ENCODE results near the gene ERG28.
A peak's percentile ranks its signal among the peaks of the same experiment; 100 is the strongest.

ERG28 gene

DNA sequence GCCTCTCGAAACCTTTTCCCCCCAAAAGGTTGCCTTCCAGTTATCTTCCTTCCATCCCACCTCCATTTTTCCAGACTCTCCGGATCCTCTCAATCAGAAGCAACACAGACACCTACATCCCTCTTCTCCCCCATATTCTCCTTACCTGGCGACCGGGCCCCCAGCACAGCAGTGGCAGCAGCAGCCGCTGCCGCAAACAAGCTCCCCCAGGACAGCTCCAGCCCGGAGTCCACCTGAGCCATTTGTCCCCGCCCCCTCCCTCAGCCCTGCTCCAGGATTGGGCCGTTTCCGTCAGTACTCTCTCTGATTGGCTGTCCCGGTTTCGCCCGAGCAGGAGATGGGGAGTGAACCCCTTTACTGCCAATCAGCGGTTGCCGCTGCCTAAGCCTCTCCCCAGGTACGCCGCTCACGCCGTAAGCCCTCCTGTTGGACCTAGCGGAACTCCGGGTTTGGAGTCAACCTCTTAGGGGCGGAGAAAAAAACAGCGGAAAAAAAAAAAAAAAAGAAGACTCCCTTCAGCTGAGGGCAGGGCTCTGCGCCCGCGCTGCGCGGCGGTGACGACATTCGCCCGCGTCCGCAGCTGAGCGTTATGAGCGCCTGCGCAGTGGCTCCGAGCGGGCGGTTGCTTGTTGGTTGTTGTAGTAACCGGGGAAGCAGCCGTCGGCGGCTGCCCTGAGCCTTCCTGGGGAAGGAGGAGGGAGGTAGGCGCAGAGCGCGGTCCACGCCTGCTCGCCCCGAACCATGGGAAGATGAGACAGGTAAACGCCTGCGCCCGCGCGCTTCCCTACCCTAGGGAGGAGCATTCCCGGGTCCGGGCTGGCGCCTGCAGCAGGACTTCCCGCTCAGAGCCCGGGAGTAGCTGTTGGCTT is at the start of gene ERG28, which contains the start of gene TTLL5:
ERG28 (minus strand) TSS at position 247 of the 869 bp plus-strand sequence. CDS start 3,374 bp downstream, outside the sequence.
TTLL5 (plus strand) TSS at position 617 of the 869 bp plus-strand sequence. CDS start 1,904 bp downstream, outside the sequence.
- peak; percentile 99 for DNase-seq (ENCODE audit: low read depth)
- peak within 1 kb of the TSS; percentile 97 for H3K4me3 ChIP-seq (ENCODE audit: control insufficient read depth, low read depth, low read length)
- TF ChIP-seq CTCF (conservative IDR thresholded peaks at IDR 0.05; ENCODE audit: control insufficient read depth, insufficient read depth, low read depth, low read length), result no peak

DNA sequence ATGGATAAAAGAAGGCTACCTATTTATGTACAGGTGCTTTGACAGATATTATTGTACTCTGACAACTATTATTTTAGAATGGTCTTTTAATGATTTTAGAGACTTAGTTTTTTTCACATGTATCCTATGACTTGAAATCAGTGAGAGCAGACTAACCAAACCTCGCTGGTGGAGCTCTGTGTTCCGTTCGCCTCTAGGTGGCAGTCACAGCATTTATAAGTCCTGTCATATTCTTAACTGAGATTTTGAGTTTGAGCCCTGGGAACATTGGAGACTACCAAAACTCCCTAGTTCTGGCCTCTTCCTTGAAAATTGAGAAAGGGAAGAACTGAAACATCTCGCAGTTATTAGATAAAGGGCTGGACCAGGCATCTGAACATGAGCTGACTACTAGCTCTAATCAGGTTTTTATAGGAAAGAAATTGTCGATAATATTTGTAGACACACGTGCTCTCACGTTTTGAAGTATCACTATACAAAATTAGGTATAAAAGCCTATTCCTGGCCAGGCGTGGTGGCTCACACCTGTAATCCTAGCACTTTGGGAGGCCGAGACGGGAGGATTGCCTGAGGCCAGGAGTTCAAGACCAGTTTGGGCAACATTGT is 48.6 kb upstream of the ERG28 start:
- no peak overlapping the region for H3K4me3 ChIP-seq (ENCODE audit: control insufficient read depth, low read depth, low read length)
- TF ChIP-seq CTCF (conservative IDR thresholded peaks at IDR 0.05; ENCODE audit: control insufficient read depth, insufficient read depth, low read depth, low read length), result peak; percentile 78
- peak; percentile 85 for DNase-seq (ENCODE audit: low read depth)

GRCh38 chr14:75705014-75705413 is 44.3 kb upstream of the ERG28 start:
- DNase-seq (ENCODE audit: low read depth), result peak; percentile 31
- no peak for TF ChIP-seq CTCF (conservative IDR thresholded peaks at IDR 0.05; ENCODE audit: control insufficient read depth, insufficient read depth, low read depth, low read length)

DNA sequence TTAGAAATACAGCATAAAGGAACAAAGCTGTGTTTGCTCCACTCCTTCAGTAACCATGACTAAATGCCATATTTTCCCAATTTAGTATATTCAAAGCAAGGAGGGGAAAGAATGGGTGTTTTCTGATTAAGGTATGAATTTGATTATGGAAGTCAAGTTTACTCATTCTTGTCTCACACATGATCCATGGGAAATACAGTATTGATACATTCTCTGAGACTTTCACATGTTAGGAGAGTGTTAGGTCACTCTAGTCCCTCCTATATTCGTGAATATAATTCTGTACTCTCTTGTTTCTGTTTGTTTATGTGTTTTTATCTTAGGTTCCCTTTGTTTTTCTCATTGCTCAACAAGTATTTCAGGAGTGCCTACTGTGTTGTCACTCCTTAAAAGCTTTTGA is 42.8 kb upstream of the ERG28 start:
- no peak for DNase-seq (ENCODE audit: low read depth)
- no peak for TF ChIP-seq CTCF (conservative IDR thresholded peaks at IDR 0.05; ENCODE audit: control insufficient read depth, insufficient read depth, low read depth, low read length)
- no peak overlapping the region for H3K4me3 ChIP-seq (ENCODE audit: control insufficient read depth, low read depth, low read length)

More at GRCh38 chr14:75705014-75705413, 44.3 kb upstream of the ERG28 start:
- no peak overlapping the region for H3K4me3 ChIP-seq (ENCODE audit: control insufficient read depth, low read depth, low read length)

DNA sequence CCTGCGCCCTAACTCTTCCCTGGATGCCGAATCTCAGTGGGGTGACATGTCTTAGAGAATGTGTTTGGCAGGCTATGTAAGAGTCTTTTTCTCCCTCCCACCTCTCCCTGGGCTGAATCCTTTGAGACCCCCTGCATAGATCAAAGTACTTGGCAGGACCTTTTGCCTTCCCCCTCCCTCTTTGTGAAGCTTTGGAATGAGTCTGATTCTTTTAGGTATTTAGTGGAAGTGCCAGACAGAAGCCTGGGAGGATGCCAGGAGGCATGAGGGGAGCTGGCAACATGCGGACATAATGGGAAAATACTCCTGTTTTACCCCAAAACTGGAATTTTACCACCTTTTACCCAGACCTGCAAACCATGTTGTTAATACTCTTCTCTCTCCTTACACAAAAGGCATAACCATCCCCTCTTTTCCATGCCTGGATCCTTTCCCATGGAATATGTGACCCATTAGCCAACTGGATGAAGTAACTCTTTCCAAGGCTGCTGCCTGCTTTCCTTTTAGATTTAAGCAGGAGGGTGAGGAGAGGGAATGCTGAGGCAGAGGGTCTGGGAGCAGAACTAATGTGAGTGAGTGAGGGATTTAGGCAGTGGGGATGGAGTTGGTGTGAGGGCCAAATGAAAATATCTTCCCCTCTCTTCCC is 42.1 kb upstream of the ERG28 start:
- H3K4me3 ChIP-seq (ENCODE audit: control insufficient read depth, low read depth, low read length), result no peak overlapping the region
- no peak for TF ChIP-seq CTCF (conservative IDR thresholded peaks at IDR 0.05; ENCODE audit: control insufficient read depth, insufficient read depth, low read depth, low read length)
- peak; percentile 26 for DNase-seq (ENCODE audit: low read depth)

DNA sequence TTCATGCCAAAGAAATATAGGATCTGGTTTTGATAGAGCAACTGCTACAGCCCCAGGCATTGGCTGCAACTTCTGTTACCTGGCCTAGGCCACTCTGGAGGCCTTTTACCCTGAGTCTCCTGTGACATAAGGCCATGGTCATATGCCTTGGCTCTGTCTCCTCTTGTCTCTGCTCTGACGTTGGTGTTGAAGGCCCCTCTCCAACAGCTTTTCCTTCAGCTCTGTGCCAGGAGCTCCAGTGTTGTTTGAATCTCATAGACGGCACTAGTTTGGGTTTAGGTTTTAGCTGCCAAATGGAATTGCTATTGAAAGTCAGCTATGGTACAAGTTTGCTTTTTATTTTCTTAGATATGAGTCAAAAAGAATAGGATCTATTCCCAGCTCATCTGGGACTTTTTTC is 41.4 kb upstream of the ERG28 start:
- no peak overlapping the region for H3K4me3 ChIP-seq (ENCODE audit: control insufficient read depth, low read depth, low read length)
- TF ChIP-seq CTCF (conservative IDR thresholded peaks at IDR 0.05; ENCODE audit: control insufficient read depth, insufficient read depth, low read depth, low read length), result no peak
- DNase-seq (ENCODE audit: low read depth), result no peak

All from fibroblast of mammary gland (primary cell).